Motor neuron (in vitro differentiated cells): ENCODE measurements around the gene UQCRH. TPM values are rescaled to one million over a fixed set of nuclear protein-coding genes. Genes with fewer than 3 reads are reported as not detected.

Experiments used
- ATAC-seq, 8 experiments: fragments of 200-7000 bp; cut with Tn5 transposase; replicated peaks in 6 of 8; 2 replicates each; pipeline ENCODE4 v1.8.0; 2021; ENCODE audit warnings: mild to moderate bottlenecking in 8 of 8, moderate library complexity in 8 of 8
- H3K27ac ChIP-seq, 2 donors: fragments of 250-450 bp; sonication (Bioruptor Pico); 2 replicates each; pipeline ENCODE4 v1.9.0; 2021; ENCODE audit warnings: antibody characterized with exemption in 2 of 2, mild to moderate bottlenecking in 2 of 2, moderate library complexity in 1 of 2
- H3K4me1 ChIP-seq, 2 donors: fragments of 250-450 bp; sonication (Bioruptor Pico); replicated peaks in 1 of 2; 2 replicates each; pipeline ENCODE4 v1.6.1; 2021; ENCODE audit warnings: antibody characterized with exemption in 2 of 2, mild to moderate bottlenecking in 2 of 2, moderate library complexity in 1 of 2
- H3K4me3 ChIP-seq, 5 donors: fragments of 250-450 bp; sonication (Bioruptor Pico); 2 replicates each; pipeline ENCODE4 v1.9.0; 2021; ENCODE audit warnings: antibody characterized with exemption in 5 of 5, mild to moderate bottlenecking in 5 of 5, moderate library complexity in 4 of 5
- WGBS, 10 experiments: fragments of 450-650 bp; shearing (Covaris generic); methylation state at CpG; one replicate each; pipeline ENCODE4 v1.0.0; 2022; 5-methylcytosine and 5-hydroxymethylcytosine counted together
- in situ Hi-C, 9 experiments: fragments of 400-800 bp; cut with MboI; loops; one replicate each; pipeline ENCODE4 v1.15.0; 2021; ENCODE audit warnings: low sequenced_read_pairs in 9 of 9, low pct_unique_long_range_greater_than_20kb in 2 of 9; ENCODE audit not compliant: unreplicated experiment in 9 of 9
- total RNA-seq, 8 experiments: library from RNA; unstranded; fragments of 300-600 nt; gene quantifications; 2 replicates each; pipeline versions ENCODE4 v1.2.3 to v1.2.4, GENCODE V29; 2022

UQCRH gene
- 1,000 to 10,000 TPM in 2 of 8 experiments, 100 to 1,000 TPM in 6; 462 to 1,061 (median 717) TPM for total RNA-seq

DNA sequence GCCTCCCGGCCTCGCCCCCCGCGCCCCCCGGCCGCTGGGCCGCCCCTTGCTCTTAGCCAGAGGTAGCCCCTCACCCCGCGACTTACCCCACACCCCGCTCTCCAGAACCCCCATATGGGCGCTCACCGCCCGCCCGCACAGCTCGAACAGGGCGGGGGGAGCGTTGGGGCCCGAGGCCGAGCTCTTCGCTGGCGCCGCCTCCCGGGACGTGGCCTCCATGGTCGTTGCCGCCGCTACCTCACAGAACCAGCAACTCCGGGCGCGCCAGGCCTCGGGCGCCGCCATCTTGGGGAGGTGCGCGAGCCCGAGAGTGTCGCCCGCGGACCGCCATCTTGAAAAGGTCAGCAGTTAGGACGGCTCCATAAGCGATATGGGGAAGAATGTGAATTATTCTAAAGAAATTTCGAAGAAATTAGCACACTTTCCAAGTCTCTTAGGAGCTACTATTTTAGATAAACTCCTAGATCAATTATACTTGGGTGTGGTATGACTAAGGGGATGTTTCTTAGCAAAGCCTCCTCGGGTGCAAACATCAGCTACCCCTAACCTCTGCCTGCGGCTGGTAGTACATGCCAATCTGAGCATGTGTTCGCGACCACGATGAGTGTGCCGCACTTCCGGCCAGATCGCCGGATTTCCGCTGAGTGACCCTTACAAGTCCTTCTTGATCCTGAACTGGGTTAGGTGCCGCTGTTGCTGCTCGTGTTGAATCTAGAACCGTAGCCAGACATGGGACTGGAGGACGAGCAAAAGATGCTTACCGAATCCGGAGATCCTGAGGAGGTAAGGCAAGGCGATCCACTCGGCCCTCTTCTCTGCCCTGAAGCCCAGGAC, at the start of gene UQCRH, which contains the start of gene LRRC41:
TSS of gene UQCRH (plus strand) at position 661 of the 834 bp plus-strand sequence. CDS start at position 730, 69 bp downstream.
TSS of gene LRRC41 (minus strand) at position 579 of the 834 bp plus-strand sequence. CDS start at position 285, 294 bp downstream.
- Histone ChIP-seq H3K4me3 (peak within 1 kb of the TSS; percentile 65 to 96 (median 94)), H3K4me1 (peaks cover 23 to 29% of the 10 kb centered on the region in 2 donors), H3K27ac (peak within 1 kb of the TSS; percentile 99)
- peak; percentile 74 to 89 (median 87) for ATAC-seq
- in situ Hi-C loops = no loop called here
- 0 to 4% (median 1%) methylated on average over 5 to 21 of the region's 61 CpGs; no CpG with 5 or more reads in 3 of the 10 experiments for WGBS, 10 experiments

DNA sequence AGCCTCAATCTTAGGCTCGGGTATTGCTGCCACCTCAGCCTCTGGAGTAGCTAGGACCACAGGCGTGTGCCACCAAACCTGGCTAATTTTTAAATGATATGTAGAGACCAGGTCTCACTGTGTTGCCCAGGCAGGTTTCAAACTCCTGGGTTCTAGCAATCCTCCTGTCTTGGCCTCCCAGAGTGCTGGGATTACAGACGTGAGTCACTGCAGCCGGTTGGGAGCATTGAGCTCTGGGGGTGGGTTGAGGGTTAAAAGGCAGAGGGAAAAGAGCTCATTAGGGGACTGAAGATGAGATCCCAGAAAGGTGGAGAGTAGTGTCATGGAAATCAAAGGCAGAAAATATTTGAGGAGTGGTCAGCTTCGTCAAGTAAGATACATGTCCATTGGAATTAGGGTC, 48.8 kb upstream of the UQCRH start:
- H3K4me3 ChIP-seq = no peak overlapping the region
- no peak for ATAC-seq
- no peaks in the 10 kb centered on the region for H3K4me1 ChIP-seq
- in situ Hi-C loops = no loop called here
- WGBS, 10 experiments = 67 to 100% (median 100%) methylated on average over 1 to 5 of the region's 5 CpGs; no CpG with 5 or more reads in 1 of the 10 experiments
- H3K27ac ChIP-seq = no peak overlapping the region

GRCh38 chr1:46256523-46256922, 47.0 kb upstream of the UQCRH start:
- Histone ChIP-seq H3K27ac (no peak overlapping the region), H3K4me3 (no peak overlapping the region), H3K4me1 (no peaks in the 10 kb centered on the region)
- in situ Hi-C loops = no loop called here
- WGBS, 10 experiments = 83 to 100% (median 98%) methylated on average over 1 to 2 of the region's 2 CpGs
- ATAC-seq = no peak

DNA sequence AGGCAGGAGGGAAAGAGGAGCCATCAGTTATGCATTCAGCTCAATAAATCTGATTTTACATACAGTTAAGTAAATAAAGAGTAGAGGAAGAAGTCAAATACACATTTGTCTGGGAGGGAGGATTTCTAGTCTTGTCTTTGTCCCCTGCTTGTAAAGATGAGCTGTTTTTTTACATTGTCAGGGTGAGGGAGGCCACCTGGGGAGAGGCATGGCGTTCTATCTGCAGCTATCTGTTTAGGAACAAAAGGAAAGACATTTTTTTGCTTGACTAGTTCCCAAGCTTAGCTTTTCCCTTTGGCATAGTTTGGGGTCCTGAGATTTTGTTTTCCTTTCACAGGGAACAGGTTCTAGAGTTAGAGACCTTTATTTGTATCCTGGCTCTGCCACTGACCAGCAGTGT, 41.0 kb upstream of the UQCRH start:
- 69 to 100% (median 83%) methylated on average over 1 of the region's 1 CpG; no CpG with 5 or more reads in 5 of the 10 experiments for WGBS, 10 experiments
- H3K4me1 ChIP-seq = no peaks in the 10 kb centered on the region
- no peak overlapping the region for H3K4me3 ChIP-seq
- in situ Hi-C loops = no loop called here
- H3K27ac ChIP-seq = no peak overlapping the region
- peak in 1 of 8 experiments; percentile 35 for ATAC-seq

DNA sequence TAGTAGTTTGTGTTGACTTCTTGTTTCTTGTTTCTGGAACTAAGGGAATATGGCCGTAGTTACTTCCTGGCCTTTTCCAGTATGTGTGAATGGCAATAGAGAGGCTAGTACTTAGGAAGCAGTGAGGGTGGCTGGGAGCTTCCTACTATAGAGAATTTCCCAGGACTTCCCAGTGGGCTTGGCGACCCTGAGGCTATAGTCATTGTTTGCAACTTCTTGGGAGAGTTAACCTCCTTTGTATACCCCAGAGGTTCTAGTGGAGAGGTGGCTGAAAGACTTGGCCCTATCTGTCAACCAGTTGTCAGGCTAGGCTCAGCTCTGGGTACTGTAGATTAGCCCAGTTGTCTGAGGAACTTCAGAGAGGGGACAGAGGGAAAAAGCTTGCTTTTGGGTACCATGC, 40.4 kb upstream of the UQCRH start:
- Histone ChIP-seq H3K27ac (no peak overlapping the region), H3K4me3 (no peak overlapping the region), H3K4me1 (no peaks in the 10 kb centered on the region)
- in situ Hi-C loops = no loop called here
- no peak for ATAC-seq
- WGBS, 10 experiments = 76 to 100% (median 93%) methylated on average over 1 to 2 of the region's 2 CpGs; no CpG with 5 or more reads in 5 of the 10 experiments

DNA sequence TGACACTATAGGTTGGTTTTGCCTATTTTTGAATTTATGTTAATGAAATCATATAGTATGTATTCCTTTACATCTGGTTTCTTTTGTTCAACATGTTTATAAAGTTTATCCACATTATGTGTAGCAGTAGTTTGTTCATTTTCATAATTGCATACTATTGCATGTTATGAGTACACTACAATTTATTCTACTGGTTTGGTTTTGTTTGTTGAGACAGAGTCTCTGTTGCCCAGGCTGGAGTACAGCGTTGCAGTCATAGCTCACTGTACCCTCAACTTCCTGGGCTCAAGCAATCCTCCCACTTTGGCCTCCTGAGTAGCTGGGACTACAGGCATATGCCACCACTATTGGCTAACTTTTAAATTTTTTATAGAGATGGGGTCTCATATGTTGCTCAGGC, 34.9 kb upstream of the UQCRH start:
- in situ Hi-C loops = no loop called here
- 100% methylated on average over 1 of the region's 1 CpG; no CpG with 5 or more reads in 3 of the 10 experiments for WGBS, 10 experiments
- Histone ChIP-seq H3K27ac (no peak overlapping the region), H3K4me1 (no peaks in the 10 kb centered on the region), H3K4me3 (no peak overlapping the region)
- ATAC-seq = peak in 1 of 8 experiments; percentile 50

DNA sequence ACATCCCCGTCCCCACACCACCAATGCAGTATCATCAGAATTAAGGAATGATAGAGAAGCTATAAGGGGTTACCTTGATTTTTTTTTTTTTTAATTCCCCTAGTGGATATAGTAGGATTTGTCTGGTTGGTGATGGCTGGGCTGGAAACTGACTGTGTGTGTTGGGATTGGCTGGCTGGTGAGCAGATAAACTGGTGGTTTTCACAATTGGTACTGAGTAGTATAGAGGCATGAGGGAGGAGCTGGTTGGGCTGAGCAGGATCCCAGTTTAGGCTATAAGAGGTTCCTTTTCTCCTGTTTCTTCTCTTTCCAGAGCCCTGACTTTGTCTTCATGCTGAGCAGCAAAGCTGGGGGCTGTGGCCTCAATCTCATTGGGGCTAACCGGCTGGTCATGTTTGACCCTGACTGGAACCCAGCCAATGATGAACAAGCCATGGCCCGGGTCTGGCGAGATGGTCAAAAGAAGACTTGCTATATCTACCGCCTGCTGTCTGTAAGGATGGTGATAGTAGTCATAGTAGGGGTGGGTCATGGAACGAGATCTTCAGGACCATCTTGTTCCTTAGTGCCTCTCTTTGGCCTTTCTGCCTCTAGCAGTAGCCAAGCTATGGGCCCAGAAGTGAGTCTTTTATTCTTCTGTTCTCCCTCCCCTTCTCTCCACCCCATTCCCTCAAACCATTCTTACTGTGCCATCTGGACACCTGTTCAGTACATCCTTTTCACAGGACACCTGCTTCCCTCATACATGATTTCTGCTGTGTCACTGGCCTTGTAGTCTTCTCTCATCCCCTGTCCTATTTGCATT, 29.1 kb upstream of the UQCRH start:
- Histone ChIP-seq H3K4me1 (no peaks in the 10 kb centered on the region), H3K27ac (no peak overlapping the region), H3K4me3 (no peak overlapping the region)
- in situ Hi-C loops = no loop called here
- peak in 2 of 8 experiments; percentile 12 to 28 for ATAC-seq
- 86 to 100% (median 100%) methylated on average over 1 to 6 of the region's 6 CpGs; no CpG with 5 or more reads in 1 of the 10 experiments for WGBS, 10 experiments

DNA sequence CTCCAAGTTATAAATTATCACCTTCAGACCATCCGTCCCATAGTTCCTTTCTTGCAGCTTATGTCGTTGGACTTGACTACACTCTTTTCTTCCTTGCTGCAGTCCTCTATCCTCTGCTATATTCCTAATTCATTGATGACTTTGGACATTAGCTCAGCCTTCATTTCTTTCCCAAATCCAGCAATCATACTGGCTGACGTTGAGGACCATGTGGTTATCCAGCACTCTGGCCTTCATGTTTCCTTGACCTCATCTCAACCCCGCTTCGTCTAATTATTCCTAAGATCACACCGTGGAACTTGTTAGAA, 28.5 kb upstream of the UQCRH start:
- H3K27ac ChIP-seq = no peak overlapping the region
- WGBS, 10 experiments = 87 to 100% (median 98%) methylated on average over 2 to 6 of the region's 6 CpGs
- no peak for ATAC-seq
- H3K4me1 ChIP-seq = no peaks in the 10 kb centered on the region
- in situ Hi-C loops = no loop called here
- no peak overlapping the region for H3K4me3 ChIP-seq

DNA sequence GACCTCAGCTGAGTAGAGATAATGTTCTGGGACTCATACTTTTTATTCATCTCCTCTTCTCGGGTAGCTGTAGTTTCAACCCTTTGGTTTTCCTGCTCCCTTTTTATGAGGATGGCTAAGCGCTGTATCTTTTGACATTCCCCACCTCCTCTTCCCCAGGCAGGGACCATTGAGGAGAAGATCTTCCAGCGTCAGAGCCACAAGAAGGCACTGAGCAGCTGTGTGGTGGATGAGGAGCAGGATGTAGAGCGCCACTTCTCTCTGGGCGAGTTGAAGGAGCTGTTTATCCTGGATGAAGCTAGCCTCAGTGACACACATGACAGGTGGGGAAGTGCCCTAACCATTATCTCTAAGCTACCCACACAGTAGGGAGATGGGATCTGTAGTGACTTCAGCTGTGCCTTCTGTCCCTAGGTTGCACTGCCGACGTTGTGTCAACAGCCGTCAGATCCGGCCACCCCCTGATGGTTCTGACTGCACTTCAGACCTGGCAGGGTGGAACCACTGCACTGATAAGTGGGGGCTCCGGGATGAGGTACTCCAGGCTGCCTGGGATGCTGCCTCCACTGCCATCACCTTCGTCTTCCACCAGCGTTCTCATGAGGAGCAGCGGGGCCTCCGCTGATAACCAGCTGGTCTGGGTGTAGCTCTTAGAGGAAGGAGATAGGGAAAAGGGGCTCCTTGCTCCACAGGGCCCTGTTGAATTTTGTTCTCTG, 25.7 kb upstream of the UQCRH start:
- Histone ChIP-seq H3K4me3 (no peak overlapping the region), H3K27ac (no peak overlapping the region), H3K4me1 (no peaks in the 10 kb centered on the region)
- in situ Hi-C loops = no loop called here
- ATAC-seq = peak in 4 of 8 experiments; percentile 16 to 32 (median 25)
- WGBS, 10 experiments = 67 to 100% (median 94%) methylated on average over 2 to 11 of the region's 14 CpGs; no CpG with 5 or more reads in 2 of the 10 experiments

DNA sequence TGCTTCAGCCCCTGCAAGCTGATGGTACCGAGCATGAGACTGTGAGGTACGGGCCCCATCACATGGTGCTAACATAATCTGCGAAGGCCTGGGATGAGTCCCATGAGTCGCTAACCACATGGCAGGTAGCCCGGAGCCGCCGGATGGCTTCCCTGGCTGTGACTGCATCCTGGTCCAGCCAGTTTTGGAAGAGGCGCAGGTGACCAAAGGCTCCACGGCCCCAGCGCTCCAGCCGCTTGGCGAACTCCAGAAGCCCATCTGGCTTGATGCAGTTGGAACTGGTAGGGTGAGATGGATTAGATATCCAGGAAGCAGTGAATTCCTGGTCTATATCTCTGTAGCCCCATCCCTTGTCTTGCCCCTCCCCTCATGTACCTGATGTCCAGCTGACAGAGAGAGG, 24.7 kb upstream of the UQCRH start:
- Histone ChIP-seq H3K4me3 (no peak overlapping the region), H3K4me1 (no peaks in the 10 kb centered on the region), H3K27ac (no peak overlapping the region)
- 80 to 100% (median 97%) methylated on average over 1 to 12 of the region's 12 CpGs; no CpG with 5 or more reads in 2 of the 10 experiments for WGBS, 10 experiments
- in situ Hi-C loops = no loop called here
- ATAC-seq = peak in 5 of 8 experiments; percentile 19 to 39 (median 33)

- in situ Hi-C loops = no loop called here
- Histone ChIP-seq H3K27ac (no peak overlapping the region), H3K4me1 (no peaks in the 10 kb centered on the region), H3K4me3 (no peak overlapping the region)
- no peak for ATAC-seq
- 89 to 100% (median 90%) methylated on average over 2 to 3 of the region's 3 CpGs; no CpG with 5 or more reads in 5 of the 10 experiments for WGBS, 10 experiments
Observed at GRCh38 chr1:46280092-46280491, 23.4 kb upstream of the UQCRH start.

DNA sequence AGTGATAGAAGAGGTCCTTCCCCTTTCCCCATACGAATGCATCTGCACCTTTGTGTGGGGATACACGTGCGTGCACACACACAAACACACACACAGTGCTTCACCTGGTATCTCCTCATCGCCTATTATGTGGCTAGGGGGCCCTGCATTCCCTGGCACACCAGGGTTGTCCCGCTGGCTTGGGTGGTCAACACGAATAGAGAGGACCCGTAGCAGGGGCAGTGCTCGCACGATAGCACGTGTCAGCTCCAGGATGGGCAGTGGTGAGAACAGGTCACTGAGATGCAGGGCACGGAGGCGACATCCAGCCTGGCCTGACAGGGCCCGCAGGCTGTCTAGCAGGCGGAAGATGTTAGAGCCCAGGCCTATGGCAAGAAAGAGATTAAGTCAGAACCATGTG, 22.5 kb upstream of the UQCRH start:
- Histone ChIP-seq H3K4me1 (no peaks in the 10 kb centered on the region), H3K4me3 (no peak overlapping the region), H3K27ac (no peak overlapping the region)
- ATAC-seq = no peak
- in situ Hi-C loops = no loop called here
- 91 to 100% (median 95%) methylated on average over 3 to 14 of the region's 14 CpGs; no CpG with 5 or more reads in 4 of the 10 experiments for WGBS, 10 experiments
